Caki2 (cell line): ENCODE data around the gene IL20RB. TPM values are rescaled to one million over a fixed set of nuclear protein-coding genes. Genes with fewer than 3 reads are reported as not detected.
"Not testable (repeated sequence)": the region's sequence is repeated elsewhere in the genome, so short reads cannot be mapped to it uniquely, and the experiment has no call there.

ENCODE experiments used
- DNase-seq: peaks from one replicate; pipeline ENCODE4 v3.0.0-alpha.2; 2015; ENCODE audit warnings: low read depth
- in situ Hi-C: cut with HindIII; loops from 2 replicates; pipeline ENCODE4 v1.10.0; 2016; ENCODE audit warnings: low sequenced_read_pairs, low pct_unique_long_range_greater_than_20kb, mixed read lengths
- total RNA-seq: library from RNA; depleted of rRNA; stranded (reverse); fragments of >200 nt; shearing (Covaris generic); gene quantifications from 2 replicates; pipeline ENCODE4 v1.2.3, GENCODE V29; 2014; ENCODE audit warnings: low replicate concordance

IL20RB gene
- total RNA-seq, 1 experiment from 2014 or later: 1.0 TPM

DNA sequence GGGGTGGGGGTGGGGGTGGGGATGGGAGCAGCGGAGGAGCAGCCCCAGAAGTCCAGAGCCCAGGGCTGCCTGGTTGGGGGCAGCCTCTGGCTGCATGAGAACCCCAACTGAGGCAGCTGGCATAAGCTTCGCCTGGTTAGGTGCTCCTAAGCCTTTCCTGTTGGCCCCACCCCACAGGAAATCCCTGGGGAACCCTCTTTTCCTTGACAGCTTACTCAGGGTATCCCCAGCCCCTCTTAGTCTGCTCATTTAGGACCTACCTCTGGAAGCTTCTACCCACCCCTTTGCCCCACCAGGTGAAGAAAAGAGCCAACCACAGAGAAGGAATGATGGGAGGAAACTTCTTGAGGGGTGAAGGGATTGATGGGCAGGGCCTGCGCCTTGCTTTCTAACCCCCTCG, 53.4 kb downstream of the IL20RB start:
- in situ Hi-C loops: no loop called here
- no peak for DNase-seq

DNA sequence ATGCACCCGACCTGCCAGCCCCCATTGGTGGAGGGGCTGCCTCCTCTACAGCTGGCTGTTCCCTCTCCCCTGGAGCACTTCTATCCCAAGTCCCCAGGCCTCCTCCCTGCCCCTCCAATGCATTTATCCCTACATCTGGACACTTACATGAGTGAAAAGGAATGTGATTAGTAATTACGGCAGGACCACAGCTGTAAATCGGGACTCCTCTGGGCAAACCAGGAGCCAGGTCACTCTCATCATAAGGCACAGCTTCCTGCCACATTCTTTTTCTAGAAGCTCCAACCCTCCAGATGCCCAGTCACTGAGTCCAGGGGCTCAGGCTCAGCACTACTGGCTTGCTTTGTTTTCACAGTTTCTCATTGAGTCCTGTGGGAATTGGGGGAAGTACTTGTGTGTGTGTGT, 54.3 kb downstream of the IL20RB start:
- in situ Hi-C loops: no loop called here
- DNase-seq: no peak

DNA sequence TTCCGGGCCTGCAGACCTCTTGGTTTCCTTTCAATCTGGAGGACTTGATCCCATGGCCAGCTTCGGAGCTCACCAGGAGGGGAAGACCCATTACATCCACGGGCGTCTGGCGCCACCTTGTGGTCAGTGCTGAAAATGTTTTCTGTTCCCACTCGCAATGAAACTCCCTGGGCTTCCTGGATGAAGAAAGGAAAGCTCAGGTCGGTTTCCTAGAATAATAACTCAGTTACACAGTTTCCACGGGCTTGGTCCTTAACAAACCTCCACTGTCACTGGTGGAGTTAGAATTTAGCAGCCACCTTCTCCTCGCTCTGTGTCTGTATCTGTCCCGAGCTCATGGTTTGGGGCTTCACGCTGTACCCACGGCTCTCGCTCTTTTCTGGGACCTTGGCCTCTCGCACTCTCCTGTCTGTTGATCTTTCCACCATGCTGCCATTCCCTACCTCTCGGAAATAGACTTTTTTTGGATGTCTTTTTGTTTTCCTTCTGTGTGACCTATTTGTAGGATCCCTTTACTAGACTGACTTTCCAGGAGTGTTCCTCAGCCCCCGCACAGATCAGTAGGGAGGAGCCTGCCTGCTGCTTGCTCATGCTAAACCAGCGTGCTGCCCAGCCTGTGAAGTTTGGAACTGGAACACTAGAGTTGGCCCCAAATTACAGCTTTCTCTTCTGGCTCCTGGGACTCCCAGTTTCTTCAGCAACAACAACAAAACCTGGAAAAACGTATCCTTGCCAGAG, 56.3 kb downstream of the IL20RB start:
- in situ Hi-C loops: no loop called here

DNA sequence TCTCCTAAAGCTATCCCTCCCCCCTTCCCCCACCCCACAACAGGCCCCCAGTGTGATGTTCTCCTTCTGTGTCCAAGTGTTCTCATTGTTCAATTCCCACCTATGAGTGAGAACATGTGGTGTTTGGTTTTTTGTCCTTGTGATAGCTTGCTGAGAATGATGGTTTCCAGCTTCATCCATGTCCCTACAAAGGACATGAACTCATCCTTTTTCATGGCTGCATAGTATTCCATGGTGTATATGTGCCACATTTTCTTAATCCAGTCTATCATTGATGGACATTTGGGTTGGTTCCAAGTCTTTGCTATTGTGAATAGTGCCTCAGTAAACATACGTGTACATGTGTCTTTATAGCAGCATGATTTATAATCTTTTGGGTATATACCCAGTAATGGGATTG, 59.5 kb downstream of the IL20RB start:
- in situ Hi-C loops, DNase-seq: not testable (repeated sequence)

More for the DNA sequence above, 56.3 kb downstream of the IL20RB start:
- peak; percentile 87 for DNase-seq

DNA sequence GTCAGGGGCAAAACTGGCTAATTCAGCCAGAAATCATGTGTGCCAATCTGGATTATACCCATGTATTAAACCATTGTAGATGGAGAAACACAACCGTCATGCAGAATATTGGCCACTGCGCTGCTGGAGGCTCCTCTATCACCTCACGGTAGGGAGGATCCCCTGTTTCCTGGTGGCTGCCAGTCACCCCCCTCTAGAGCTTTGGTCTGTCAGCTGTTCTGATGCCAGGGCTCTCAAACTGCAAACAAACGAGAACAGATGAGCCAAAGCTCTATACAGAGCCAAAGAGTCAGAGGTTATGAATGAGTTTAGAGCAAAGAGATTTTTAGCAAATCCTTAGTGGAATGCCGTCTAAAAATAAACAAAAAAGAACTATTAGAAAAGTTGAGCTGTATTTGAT, 62.5 kb downstream of the IL20RB start:
- in situ Hi-C loops: no loop called here
- DNase-seq: no peak

DNA sequence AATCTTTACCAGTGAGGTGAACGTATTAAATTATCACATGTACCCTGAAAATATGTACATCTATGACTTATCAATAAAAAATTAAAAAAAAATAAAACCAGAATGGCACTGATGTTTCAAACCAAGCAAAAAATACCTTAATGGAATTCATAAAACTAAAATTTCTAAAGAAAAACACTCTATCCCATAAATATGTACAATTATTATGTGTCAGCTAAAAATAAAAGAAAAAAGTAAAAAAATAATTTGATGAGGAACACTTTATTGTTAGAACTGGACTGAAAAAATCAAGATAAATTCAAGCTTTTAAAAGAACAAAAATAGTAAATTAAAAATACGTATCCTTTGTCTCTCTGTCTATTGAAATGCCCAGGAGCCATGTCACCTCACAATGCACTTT, 63.1 kb downstream of the IL20RB start:
- in situ Hi-C loops: no loop called here

DNA sequence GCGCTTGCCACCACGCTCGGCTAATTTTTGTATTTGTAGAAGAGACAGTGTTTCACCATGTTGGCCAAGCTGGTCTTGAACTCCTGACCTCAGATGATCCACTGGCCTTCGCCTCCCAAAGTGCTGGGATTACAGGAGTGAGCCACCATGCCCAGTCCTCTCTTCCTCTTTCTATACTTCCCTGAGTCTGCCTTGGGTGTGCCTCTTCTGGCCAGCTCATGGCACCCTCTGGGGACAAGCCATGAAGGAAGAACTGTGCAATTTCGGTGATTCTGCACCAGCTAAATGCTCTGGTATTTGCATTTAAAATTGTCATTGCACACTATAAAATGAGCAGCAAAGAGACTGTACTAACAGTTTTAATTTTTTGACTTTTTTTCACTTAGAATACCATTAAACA, 66.6 kb downstream of the IL20RB start:
- DNase-seq: no peak
- in situ Hi-C loops: no loop called here

More for the DNA sequence above, 63.1 kb downstream of the IL20RB start:
- DNase-seq: no peak

DNA sequence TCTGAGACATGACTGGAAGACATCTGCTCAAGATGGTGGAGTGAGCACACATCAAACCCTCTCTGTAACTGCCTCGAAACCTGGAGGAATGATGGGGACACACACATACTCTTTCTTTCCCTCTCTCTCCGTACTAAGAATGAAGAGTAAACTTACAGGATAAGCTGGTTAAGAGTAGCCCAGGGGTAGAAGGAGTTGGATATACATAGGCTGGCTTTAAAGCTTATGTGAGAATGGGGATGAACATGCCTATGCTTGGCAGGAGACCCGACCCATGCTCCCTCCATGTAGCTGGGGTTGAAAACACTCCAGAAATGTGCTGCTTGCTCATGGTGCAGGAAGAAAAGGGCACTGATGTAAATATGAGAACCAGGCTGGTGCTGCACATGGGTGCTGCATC, 68.9 kb downstream of the IL20RB start:
- in situ Hi-C loops: no loop called here
- DNase-seq: no peak

DNA sequence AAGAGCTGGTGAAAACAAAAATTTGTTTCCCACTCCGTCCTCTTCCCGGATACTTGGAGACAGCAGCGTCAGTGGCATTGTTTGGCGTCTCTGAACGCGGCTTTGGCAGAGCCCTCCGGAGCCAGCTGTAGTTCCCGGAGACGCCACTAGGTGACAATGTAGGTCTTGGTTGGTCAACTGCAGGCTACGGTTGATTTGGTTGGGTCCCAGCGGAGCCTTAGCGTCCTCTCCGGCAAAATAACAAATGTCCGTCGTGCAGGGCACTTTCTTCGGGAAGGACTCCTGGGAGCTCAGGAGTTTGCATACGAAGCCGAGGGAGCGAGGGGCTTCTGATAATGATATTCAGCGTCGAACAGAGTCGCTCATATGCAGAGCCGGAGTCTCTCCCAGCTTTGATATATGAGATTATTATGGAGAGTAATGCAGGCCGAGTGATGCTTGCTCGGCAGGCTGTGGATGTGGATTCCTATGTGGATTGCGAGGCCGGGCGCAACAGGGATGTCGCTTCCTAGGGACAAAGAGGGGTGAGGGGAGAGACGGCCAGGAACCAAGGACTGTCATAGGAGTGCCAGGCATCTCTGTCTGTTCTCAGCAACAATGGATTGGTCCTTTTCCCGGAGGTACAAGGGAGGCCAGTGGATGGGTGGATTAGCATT, 74.8 kb downstream of the IL20RB start:
- DNase-seq: peak; percentile 60
- in situ Hi-C loops: no loop called here

DNA sequence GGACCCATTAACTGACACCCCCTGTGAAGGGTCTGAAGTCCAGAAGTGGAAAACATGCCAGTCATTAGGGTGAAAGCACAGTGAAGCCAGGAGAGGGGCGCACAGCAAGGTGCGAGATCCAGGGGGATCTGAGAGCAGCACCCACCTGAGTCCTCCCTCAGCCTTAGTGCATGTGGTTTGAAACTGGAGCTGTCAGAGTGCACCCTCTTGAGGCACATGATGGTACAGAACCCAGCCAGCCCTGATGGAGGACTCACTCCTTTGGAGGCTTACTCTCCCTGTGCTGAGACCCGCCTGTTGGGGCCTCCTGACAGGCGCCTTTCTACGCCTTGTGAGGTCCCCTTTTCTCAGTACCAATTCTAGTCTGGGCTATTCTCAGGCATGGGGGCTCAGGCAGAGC, 77.8 kb downstream of the IL20RB start:
- in situ Hi-C loops: no loop called here
- DNase-seq: no peak

DNA sequence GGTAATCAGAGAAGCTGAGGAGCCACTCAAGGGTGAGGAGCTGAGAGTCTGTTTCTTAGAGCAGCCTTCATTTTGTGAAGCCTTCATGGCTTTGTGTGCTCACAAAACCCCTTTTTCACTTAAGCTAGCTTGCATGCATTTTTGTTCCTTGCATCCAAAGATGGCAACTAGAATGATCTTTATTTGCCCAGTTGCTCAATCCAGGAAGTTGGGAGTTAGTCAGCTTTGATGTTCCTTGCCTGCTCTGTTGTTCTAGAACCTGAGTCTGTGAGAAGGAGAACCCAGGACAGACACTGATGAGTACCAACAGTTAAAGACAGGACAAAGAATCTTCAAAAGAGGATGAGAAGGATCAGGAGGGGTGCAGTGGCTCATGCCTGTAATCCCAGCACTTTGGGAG, 81.8 kb downstream of the IL20RB start:
- in situ Hi-C loops: no loop called here
- no peak for DNase-seq

DNA sequence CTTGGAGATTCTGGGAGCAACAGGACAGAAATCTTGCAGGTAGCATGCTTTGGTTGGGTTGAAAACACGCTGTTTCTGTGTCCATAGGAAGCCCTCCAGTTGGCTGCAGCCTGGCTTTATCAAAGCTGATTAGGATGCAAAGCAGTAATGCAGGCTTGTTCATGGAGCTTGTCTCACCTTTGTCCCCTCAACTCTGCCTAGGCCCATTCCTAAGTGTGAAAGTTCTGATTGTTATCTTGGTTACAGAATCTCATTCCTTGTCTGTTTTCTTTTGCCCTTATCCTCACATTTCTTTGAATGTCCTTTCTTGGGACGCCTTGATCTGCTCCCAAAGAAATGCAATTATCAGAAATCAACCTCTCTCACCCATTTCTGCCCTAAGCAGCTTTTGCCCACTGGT, 83.5 kb downstream of the IL20RB start:
- in situ Hi-C loops: no loop called here

DNA sequence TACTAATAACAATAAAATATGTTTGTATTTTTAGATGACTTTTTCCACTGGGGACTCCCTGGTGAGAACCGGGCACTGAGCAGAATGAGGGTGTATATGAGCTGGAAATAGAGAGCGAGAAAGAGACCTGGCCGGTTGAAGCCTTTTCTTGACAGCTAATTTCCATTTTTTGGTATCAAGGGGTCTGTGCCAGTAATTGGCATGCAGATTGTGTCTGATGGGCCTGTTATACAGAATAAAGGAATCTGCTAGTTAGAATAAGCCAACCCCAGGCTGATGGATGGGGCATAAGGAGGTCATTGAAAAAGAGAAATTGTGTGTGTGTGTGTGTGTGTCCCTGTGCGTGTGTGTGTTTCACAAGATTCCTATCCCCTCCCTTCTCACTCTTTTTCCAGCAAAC, 83.9 kb downstream of the IL20RB start:
- in situ Hi-C loops: no loop called here
- DNase-seq: no peak

More for the DNA sequence above, 83.5 kb downstream of the IL20RB start:
- no peak for DNase-seq

DNA sequence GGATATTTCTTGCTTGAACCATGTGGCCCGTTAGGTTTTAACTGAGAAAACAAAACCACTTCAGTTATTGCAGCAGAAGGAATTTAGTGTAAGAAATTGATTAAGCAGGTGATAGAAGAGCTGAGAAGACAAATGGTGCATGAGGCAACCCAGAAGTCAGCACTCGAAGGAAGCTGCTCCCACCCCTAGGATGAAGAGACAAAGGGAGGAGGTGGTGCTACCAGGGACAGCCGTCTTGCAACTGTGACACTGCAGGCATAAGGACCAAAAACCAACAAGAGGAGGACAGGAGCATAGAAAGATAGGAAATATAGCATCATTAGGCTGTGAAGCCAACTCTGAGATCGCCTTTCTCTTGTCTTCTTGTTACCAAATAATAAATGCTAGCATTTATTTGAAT, 89.0 kb downstream of the IL20RB start:
- no peak for DNase-seq
- in situ Hi-C loops: no loop called here

DNA sequence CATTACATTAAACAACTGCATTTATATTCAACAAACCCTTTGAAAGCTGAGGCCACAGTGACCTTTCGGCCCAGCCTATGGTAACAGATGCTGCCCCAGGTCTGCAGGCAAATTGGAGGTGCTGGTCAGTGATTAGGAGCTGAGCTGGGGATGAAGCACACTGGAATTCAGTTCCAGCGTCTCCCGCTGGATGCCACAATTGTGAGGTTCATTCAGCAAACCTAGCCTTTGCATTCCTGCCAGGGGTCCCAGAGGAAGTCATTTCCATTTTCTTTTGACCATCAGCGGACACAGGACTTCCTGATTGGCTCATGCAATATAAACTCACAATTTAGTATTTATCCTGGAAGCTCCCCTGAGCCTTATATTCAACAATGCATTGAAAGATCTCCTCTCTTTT, 89.5 kb downstream of the IL20RB start:
- DNase-seq: no peak
- in situ Hi-C loops: no loop called here

DNA sequence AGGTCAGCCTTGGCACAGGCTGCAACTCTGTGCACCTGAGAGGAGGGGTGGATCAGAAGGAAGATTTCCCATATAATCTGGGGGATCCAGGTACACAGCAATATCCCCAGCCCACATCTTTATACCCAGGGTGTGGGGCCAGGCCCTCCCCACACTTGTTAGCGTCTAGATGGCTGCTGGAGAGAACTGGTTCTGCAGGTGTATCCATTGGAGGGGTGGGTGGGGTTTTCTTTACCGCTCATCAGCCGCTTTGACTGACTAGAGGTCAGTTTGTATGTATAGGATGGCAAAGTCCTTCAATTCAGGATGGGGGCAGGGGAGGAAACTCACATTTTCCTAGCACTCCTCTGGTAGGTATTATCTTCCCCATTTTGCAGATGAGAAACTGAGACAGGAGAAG, 92.5 kb downstream of the IL20RB start:
- in situ Hi-C loops: no loop called here
- DNase-seq: no peak

DNA sequence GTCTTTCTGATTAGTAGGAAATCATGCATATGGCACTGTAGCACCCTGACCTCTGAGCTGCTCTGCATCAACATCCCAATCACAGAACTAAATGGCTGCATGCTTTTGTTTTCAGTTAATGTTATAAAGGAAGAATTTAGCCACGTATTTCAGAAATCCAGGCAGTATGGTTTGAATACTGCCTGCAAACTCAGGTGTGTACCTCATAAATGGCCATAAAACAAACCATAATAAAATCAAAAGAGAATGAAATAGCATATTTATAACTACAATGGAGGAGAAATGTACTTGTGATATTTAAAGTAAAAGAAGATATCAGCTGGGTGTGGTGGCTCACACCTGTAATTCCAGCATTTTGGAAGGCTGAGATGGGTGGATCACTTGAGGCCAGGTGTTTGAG, 94.5 kb downstream of the IL20RB start:
- in situ Hi-C loops: no loop called here
- no peak for DNase-seq
